Endothelial cell of umbilical vein (primary cell): Measurements from ENCODE around the gene SC5D. TPM values are rescaled to one million over a fixed set of nuclear protein-coding genes. Genes with fewer than 3 reads are reported as not detected.

Source experiments
- BruUV-seq: library from RNA; stranded (reverse); fragments of 400-500 nt; replicated peaks from 2 replicates; lab custom pipeline; 2021; lab: Mats Ljungman, UMichigan
- CTCF ChIA-PET: fragments of 300-600, 350-600 bp; sonication (Branson Sonifier 250); formaldehyde crosslinking; loops from one replicate; lab custom pipeline; 2021; ENCODE audit warnings: antibody characterized with exemption, inconsistent platforms; lab: Charles Lee
- POLR2A ChIA-PET: fragments of 300-600, 350-600 bp; sonication (Branson Sonifier 250); formaldehyde crosslinking; loops from one replicate; lab custom pipeline; 2021; ENCODE audit warnings: antibody characterized with exemption, inconsistent platforms; lab: Charles Lee
- DNase-seq: peaks from one replicate; pipeline ENCODE4 v3.0.0-alpha.2; 2011; ENCODE audit warnings: low read depth, low spot score
- FAIRE-seq: peaks from 2 replicates; lab custom pipeline; 2011; peaks lifted over from hg19 to GRCh38; lab: Jason Lieb, UNC
- H2AFZ ChIP-seq: 2 replicates; pipeline ENCODE4 v1.6.0; 2012; ENCODE audit warnings: low read depth, low read length, control low read depth, inconsistent platforms
- H3K27ac ChIP-seq: 2 replicates; pipeline ENCODE4 v1.5.1; 2011; ENCODE audit warnings: low read depth, mild to moderate bottlenecking, control low read depth, low read length, moderate library complexity; ENCODE audit not compliant: insufficient read depth
- H3K27me3 ChIP-seq, 2 experiments: 2 replicates each; pipeline versions ENCODE4 v1.6.0 to v1.6.1; 2011; ENCODE audit warnings: low read length in 2 of 2, mixed read lengths in 1 of 2; ENCODE audit not compliant: control insufficient read depth in 2 of 2, insufficient read depth in 2 of 2
- H3K36me3 ChIP-seq, 2 experiments: 2 replicates in 1 of 2; 3 replicates in 1 of 2; pipeline ENCODE4 v1.5.1; 2011; ENCODE audit warnings: low read length in 2 of 2, mild to moderate bottlenecking in 1 of 2, moderate library complexity in 1 of 2; ENCODE audit not compliant: control insufficient read depth in 2 of 2, insufficient read depth in 2 of 2; ENCODE audit errors: extremely low read depth in 1 of 2
- H3K4me1 ChIP-seq: 3 replicates; pipeline ENCODE4 v1.5.1; 2011; ENCODE audit warnings: mild to moderate bottlenecking, low read length; ENCODE audit not compliant: control insufficient read depth, insufficient read depth; ENCODE audit errors: extremely low read depth
- H3K4me2 ChIP-seq: 2 replicates; pipeline ENCODE4 v1.6.1; 2011; ENCODE audit warnings: low read length, control low read depth, mixed read lengths; ENCODE audit not compliant: insufficient read depth
- H3K4me3 ChIP-seq, 3 experiments: fragments of 200-600 bp in 1 of 3; sonication (generic), shearing (Covaris generic) in 1 of 3; replicated peaks in 1 of 3; 2 replicates each; pipeline ENCODE4 v1.5.1; 2011 to 2016; ENCODE audit warnings: control low read depth in 3 of 3, low read length in 3 of 3, mild to moderate bottlenecking in 2 of 3, inconsistent platforms in 1 of 3, low read depth in 1 of 3, moderate library complexity in 1 of 3; ENCODE audit not compliant: insufficient read depth in 1 of 3
- H3K79me2 ChIP-seq: 2 replicates; pipeline ENCODE4 v1.6.0; 2012; ENCODE audit warnings: low read length, inconsistent platforms; ENCODE audit not compliant: control insufficient read depth, insufficient read depth
- H3K9ac ChIP-seq: replicated peaks from 2 replicates; pipeline ENCODE3; 2011; ENCODE audit warnings: low read length, control low read depth; ENCODE audit not compliant: insufficient read depth; ENCODE audit errors: extremely low read depth
- H3K9me1 ChIP-seq: replicated peaks from 3 replicates; pipeline ENCODE4 v1.6.0; 2011; ENCODE audit warnings: mild to moderate bottlenecking, low read length; ENCODE audit not compliant: control insufficient read depth, insufficient read depth; ENCODE audit errors: extremely low read depth
- H3K9me3 ChIP-seq: replicated peaks from 2 replicates; pipeline ENCODE4 v1.5.1; 2012; ENCODE audit warnings: low read length, inconsistent platforms; ENCODE audit not compliant: control insufficient read depth, insufficient read depth
- H4K20me1 ChIP-seq: replicated peaks from 2 replicates; pipeline ENCODE3; 2011; ENCODE audit warnings: mild to moderate bottlenecking, low read length; ENCODE audit not compliant: control insufficient read depth, insufficient read depth; ENCODE audit errors: extremely low read depth
- CTCF ChIP-seq, 2 donors: IDR thresholded peaks; 1 replicate in 1 of 2; 2 replicates in 1 of 2; pipeline ENCODE4 v1.5.1; 2011; ENCODE audit warnings: low read length in 2 of 2, mild to moderate bottlenecking in 2 of 2, moderate library complexity in 2 of 2, control low read depth in 1 of 2, inconsistent platforms in 1 of 2, low read depth in 1 of 2; ENCODE audit not compliant: insufficient read depth in 1 of 2; ENCODE audit errors: extremely low read depth in 1 of 2
- EZH2 ChIP-seq: IDR thresholded peaks from 2 replicates; pipeline ENCODE4 v1.6.1; 2012; ENCODE audit warnings: borderline replicate concordance, low read depth, mild to moderate bottlenecking, moderate library complexity, low read length, inconsistent platforms; ENCODE audit not compliant: severe bottlenecking
- FOS ChIP-seq: IDR thresholded peaks from 2 replicates; pipeline ENCODE4 v1.6.1; 2011; ENCODE audit warnings: mild to moderate bottlenecking, low read length, moderate library complexity, borderline replicate concordance; ENCODE audit not compliant: insufficient read depth
- GATA2 ChIP-seq: IDR thresholded peaks from 2 replicates; pipeline ENCODE4 v1.7.0; 2011; ENCODE audit warnings: low read depth, mild to moderate bottlenecking, moderate library complexity, mixed read lengths, low read length; ENCODE audit not compliant: insufficient read length, insufficient read depth
- JUN ChIP-seq: IDR thresholded peaks from 2 replicates; pipeline ENCODE4 v1.6.1; 2011; ENCODE audit warnings: borderline replicate concordance, low read depth; ENCODE audit not compliant: insufficient read length, insufficient read depth
- MAX ChIP-seq: IDR thresholded peaks from 2 replicates; pipeline ENCODE4 v1.6.1; 2011; ENCODE audit not compliant: insufficient read depth, insufficient read length
- MYC ChIP-seq: IDR thresholded peaks from one replicate; pipeline ENCODE4 v1.6.1; 2011; ENCODE audit warnings: mild to moderate bottlenecking, low read depth, low read length
- POLR2A ChIP-seq: IDR thresholded peaks from 2 replicates; pipeline ENCODE4 v1.6.1; 2012; ENCODE audit warnings: low read depth, mild to moderate bottlenecking, control low read depth, low read length
- POLR2AphosphoS5 ChIP-seq: IDR thresholded peaks from 2 replicates; pipeline ENCODE4 v1.6.1; 2012; ENCODE audit warnings: low read depth, mild to moderate bottlenecking, control low read depth, low read length, moderate library complexity; ENCODE audit not compliant: insufficient read depth
- dilution Hi-C: fragments of 300-500 bp; cut with MboI; formaldehyde crosslinking; loops from one replicate; pipeline ENCODE4 v1.15.0; 2019; ENCODE audit warnings: low sequenced_read_pairs; ENCODE audit not compliant: extremely low pct_ligation_motif_present
- intact Hi-C: fragments of 100-400 bp; cut with micrococcal nuclease; formaldehyde crosslinking; loops from one replicate; pipeline ENCODE4 v1.10.0; 2022
- polyA plus RNA-seq, 4 experiments: library from polyadenylated mRNA; depleted of rRNA in 3 of 4; stranded (reverse) in 3 of 4; unstranded in 1 of 4; fragments of >200 nt; gene quantifications; 2 replicates each; pipeline versions ENCODE4 v1.2.1 to v1.2.3, GENCODE V29; 2011 to 2012; ENCODE audit warnings: missing spikeins in 1 of 4
- total RNA-seq: library from RNA; stranded (reverse); gene quantifications from 2 replicates; pipeline ENCODE4 v1.2.3, GENCODE V29; 2021

Gene SC5D
- total and polyA plus RNA-seq, 2 donors (not counting 3 experiments of a cell fraction or from before 2014, with no cell fraction given) = 37.1 to 40.0 TPM

GRCh38 chr11:121348220-121348875 is 55.8 kb downstream of the SC5D start:
- no peaks in the 10 kb centered on the region for H3K36me3 ChIP-seq
- BruUV-seq = no TSS peak
- H3K4me1 ChIP-seq = no peaks in the 10 kb centered on the region
- DNase-seq (no peak), FAIRE-seq (no peak)
- ChIA-PET CTCF (no interaction called here), POLR2A (no interaction called here)
- H3K79me2 ChIP-seq = no peaks in the 10 kb centered on the region
- intact Hi-C loops (no loop called here), dilution Hi-C loops (no loop called here)
- no peaks in the 10 kb centered on the region for H3K9me3 ChIP-seq
- no peak overlapping the region for H3K9ac ChIP-seq
- no peak overlapping the region for H3K4me3 ChIP-seq
- no peak overlapping the region for H3K4me2 ChIP-seq
- no peak overlapping the region for H3K27ac ChIP-seq
- H4K20me1 ChIP-seq = no peaks in the 10 kb centered on the region
- H3K27me3 ChIP-seq = no peaks in the 10 kb centered on the region
- H3K9me1 ChIP-seq = no peaks in the 10 kb centered on the region
- TF ChIP-seq GATA2 (no peak), EZH2 (no peak), POLR2AphosphoS5 (no peak), MYC (no peak), MAX (no peak), POLR2A (no peak), JUN (no peak), CTCF (IDR thresholded peaks at IDR 0.05; ENCODE audit: extremely low read depth in 1 of 2, insufficient read depth in 1 of 2, low read depth in 1 of 2, low read length in 2 of 2) (no peak), FOS (no peak)
- no peak overlapping the region for H2AFZ ChIP-seq
